ENCODE results near the gene DIRAS1.
A peak's percentile ranks its signal among the peaks of the same experiment; 100 is the strongest.
"Not testable (repeated sequence)": the region's sequence is repeated elsewhere in the genome, so short reads cannot be mapped to it uniquely, and the experiment has no call there.

Gene DIRAS1

GRCh38 chr19:2703691-2704216 lies 17.4 kb downstream of the DIRAS1 start:
- no peak for DNase-seq

GRCh38 chr19:2703077-2703437 lies 18.1 kb downstream of the DIRAS1 start:
- no peak for DNase-seq

GRCh38 chr19:2702170-2703076 lies 18.7 kb downstream of the DIRAS1 start, which contains the start of gene GNG7:
Gene GNG7 (minus strand): TSS chr19:2702694. CDS start chr19:2520688, 182,006 bp downstream.
- DNase-seq: peak; percentile 97

- no peak for DNase-seq
Measured at GRCh38 chr19:2701361-2702169, 19.6 kb downstream of the DIRAS1 start.

- DNase-seq: no peak
Measured at GRCh38 chr19:2700660-2701360, 20.4 kb downstream of the DIRAS1 start.

- no peak for DNase-seq
Measured at GRCh38 chr19:2699413-2700140, 21.6 kb downstream of the DIRAS1 start.

GRCh38 chr19:2694196-2694595 lies 27.0 kb downstream of the DIRAS1 start:
- DNase-seq: no peak

GRCh38 chr19:2693492-2694160 lies 27.5 kb downstream of the DIRAS1 start:
- no peak for DNase-seq

- DNase-seq: no peak
Measured at GRCh38 chr19:2691951-2692350, 29.2 kb downstream of the DIRAS1 start.

- no peak for DNase-seq
Measured at GRCh38 chr19:2690856-2691255, 30.3 kb downstream of the DIRAS1 start.

GRCh38 chr19:2686360-2686759 lies 34.8 kb downstream of the DIRAS1 start:
- DNase-seq: no peak

- DNase-seq: no peak
Measured at GRCh38 chr19:2685204-2685704, 35.9 kb downstream of the DIRAS1 start.

- DNase-seq: no peak
Measured at GRCh38 chr19:2683430-2684003, 37.7 kb downstream of the DIRAS1 start.

- no peak for DNase-seq
Measured at GRCh38 chr19:2680808-2681207, 40.4 kb downstream of the DIRAS1 start.

GRCh38 chr19:2679439-2679838 lies 41.7 kb downstream of the DIRAS1 start:
- no peak for DNase-seq

GRCh38 chr19:2678948-2679347 lies 42.2 kb downstream of the DIRAS1 start:
- DNase-seq: not testable (repeated sequence)

- no peak for DNase-seq
Measured at GRCh38 chr19:2678044-2678671, 43.0 kb downstream of the DIRAS1 start.

GRCh38 chr19:2676823-2677222 lies 44.3 kb downstream of the DIRAS1 start:
- no peak for DNase-seq

- no peak for DNase-seq
Measured at GRCh38 chr19:2675892-2676291, 45.3 kb downstream of the DIRAS1 start.

- DNase-seq: no peak
Measured at GRCh38 chr19:2670217-2670616, 51.0 kb downstream of the DIRAS1 start.
